GM19397 (cell line): ENCODE results near the gene STK11IP.

Source experiments
- ATAC-seq: cut with Tn5 transposase; IDR thresholded peaks from one replicate; pipeline ENCODE4 v1.9.1; 2021; ENCODE audit warnings: mild to moderate bottlenecking, moderate library complexity; ENCODE audit not compliant: unreplicated experiment

Gene STK11IP

DNA sequence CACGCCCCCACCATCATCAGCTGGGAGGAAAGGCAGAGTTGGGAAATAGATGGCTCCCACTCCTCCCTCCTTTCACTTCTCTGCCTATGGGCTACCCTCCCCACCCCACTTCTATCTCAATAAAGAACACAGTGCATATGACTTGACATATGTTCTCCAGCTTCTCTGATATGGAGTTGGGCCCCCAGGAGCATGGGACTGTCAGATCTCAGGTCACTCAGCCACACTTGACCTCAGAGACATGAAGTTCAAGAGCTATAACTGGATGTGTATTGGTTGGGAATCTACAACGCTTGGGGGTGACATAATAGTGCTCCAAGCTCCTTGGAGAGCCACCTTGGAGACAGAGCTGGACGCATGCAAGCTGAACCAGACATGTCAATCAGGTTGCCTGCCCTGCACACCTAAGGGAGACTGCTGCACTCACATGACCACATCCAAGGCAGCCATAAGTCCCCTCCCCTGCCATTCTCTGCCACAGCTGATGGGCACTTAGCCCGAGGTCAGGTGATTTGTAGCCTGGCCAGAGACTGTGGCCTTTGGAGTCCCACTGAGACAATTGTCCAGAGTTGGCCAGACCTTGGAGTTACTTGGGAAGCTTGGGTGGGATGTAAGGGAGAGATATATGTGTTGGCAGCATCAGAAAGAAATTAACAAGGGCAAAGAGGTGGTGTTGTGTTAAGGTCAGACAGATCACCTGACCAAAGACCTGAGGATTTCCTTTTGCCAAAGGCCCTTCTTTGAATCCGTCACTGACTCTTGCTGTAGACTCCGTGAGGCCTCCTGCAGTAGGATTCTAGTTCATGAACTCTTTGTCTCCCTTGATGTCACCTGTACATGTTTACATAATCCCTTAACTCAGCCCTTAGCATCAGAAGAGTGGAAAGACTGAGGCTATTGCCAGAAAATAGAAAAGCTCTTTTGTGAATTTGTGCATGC, 21.8 kb upstream of the STK11IP start:
- no peak for ATAC-seq

DNA sequence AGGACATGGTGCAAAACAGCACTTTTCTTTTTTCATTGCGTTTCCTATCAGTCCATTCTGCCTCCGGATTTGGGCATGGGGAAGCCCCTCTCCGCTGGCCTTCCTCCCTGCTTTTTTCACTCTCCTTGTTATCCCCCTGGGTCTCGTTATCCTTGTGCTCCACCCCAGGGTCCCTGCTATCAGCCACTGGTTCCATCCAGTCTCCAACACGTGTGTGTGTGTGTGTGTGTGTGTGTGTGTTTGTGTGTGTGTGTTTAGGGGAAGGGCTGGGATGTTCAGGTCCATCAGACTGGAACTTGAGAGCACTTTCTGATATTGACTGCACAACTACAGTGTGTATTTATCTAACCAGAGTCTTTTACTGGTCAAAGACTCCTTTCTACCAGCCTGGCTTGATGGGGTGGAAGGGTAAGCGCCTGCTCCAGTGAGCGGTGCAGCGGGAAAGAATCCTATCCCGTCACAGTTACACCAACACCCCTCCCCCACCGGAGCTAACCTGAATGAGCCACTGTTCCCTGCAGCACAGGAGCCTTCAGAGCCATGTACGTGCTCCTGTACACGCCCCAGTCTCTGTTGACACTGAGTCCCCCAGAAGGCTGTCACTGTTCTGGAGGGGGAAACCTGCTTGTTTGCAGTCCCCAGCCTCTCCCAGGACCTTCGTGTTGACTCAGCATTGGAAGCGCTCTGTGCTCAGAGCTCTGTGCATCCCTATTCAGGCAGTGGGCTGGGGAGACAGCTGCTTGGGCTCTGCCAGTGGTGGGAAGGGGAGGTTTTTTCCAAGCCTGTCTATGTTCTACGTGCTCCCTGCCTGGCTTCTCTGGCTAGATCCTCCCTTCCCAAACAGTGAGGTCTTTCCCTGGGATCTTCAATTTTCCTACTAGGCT, 20.9 kb upstream of the STK11IP start:
- ATAC-seq, result no peak

DNA sequence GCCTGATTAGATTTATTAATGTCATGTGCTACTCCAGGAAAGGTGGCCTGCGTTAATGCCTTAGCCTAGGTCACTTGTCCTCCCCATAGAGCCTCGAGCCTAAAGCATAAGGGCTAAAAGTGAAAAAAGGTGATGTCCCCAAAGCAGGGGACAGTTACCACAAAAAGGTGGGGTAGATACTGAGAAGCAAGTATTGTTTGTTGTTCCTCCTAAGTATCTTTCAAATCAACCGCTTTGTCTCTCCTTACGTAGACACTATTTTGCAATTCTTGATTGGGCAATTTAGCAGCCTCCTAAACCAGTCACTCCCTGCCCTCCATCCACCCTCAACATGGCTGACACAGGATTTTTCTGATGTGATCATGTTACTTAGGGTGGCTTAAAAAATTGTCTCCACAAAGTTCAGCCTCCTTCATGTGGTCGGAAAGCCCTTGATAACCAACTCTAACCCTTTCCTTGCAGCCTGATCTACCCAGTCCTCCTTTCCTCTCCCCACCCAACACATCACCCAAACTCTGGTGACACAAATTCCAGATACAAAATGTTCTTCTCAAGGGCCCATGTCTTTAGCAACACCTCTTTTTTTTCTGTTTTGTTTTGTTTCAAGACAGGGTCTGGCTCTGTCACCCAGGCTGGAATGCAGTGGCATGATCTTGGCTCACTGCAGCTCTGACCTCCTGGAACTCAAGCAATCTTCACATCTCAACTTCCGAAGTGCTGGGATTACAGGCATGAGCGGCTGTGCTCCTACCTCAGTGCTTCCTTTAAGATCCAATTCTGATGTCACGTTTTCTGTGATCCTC, 18.6 kb upstream of the STK11IP start:
- no peak for ATAC-seq

DNA sequence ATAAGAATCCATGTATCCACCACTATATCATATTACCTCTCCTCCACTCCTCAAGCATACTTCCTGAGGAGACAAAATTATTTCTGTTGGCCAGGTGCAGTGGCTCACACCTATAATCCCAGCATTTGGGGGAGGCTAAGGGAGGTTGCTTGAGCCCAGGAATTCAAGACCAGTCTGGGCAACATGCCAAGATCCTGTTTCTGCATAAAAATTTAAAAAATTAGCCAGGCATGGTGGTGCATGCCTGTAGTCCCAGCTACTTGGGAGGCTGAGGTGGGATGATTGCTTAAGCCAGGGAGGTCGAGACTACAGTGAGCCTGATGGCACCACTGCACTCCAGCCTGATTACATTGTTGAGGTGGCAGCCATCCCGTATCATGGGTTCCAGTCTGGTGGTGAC, 16.3 kb upstream of the STK11IP start:
- ATAC-seq, result no peak

DNA sequence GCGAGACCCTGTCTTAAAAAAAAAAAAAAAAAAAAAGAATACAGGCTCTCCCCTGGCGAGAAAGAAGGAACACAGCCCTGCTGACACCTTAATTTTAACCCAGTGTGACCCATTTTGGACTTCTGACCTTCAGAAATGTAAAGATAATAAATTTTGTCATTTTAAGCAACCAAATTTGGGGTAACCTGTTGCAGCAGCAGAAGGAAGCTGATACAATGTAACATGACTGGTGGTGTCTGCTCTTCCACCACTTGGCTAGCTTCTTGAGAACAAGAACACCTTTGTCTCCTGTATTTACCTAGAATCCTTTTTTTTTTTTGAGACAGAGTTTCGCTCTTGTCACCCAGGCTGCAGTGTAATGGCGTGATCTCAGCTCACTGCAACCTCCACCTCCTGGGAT, 6.6 kb upstream of the STK11IP start:
- ATAC-seq, result no peak

DNA sequence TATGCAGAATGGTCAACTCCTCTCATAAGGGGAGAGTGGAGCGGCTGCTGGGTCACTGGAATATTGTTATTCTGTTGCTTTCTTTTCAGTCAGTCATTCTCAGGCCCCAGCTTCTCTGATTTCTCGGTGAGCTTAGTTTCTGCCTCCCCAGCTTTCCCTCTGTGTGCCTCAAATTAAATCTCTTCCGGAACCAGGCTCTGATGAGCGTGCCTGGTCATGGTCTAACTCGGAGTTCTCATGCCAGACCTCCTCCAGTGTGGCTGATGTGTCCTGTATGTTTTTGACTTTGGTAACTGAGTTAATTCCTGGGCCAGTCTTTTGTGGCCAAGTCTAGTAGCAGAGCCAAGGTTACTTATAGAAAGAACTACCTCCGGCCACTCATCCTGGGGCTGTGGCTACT, 4.9 kb upstream of the STK11IP start:
- ATAC-seq, result no peak

DNA sequence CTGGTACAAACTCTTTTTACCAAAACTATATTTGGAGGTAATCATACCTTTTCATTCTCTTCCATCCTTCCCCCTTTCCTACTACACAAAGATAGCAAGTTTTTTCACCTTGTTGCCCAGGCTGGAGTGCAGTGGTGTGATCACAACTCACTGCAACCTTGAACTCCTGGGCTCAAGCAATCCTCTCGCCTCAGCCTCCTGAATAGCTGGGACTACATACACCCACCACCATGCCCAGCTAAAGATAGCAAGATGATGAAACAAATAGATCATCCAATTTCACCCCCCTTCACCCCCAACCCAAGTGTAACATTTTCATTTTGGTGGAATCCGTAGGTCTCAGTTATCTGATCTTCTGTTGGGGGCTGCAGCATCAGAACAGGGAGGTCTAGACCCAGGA, 4.5 kb upstream of the STK11IP start:
- no peak for ATAC-seq

DNA sequence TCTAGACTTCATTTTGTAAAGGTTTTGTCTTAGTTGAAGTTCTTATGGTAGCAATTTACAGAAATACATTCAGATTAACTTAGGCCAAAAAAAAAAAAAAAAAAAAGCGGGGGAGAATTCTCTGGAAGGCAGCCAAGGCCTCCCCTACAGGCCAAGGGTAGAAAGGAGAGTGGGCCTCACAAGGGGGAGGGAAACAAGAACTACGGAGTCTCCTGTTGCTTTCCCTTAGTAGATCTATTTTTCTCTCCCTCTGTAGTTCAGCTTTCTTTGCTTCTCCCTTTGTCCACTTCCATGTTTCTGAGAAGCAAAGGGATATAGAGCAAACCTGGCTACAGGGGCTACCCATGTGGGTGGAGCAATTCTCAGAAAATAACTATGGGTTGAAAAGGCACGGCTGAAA, 2.4 kb upstream of the STK11IP start:
- ATAC-seq, result no peak

DNA sequence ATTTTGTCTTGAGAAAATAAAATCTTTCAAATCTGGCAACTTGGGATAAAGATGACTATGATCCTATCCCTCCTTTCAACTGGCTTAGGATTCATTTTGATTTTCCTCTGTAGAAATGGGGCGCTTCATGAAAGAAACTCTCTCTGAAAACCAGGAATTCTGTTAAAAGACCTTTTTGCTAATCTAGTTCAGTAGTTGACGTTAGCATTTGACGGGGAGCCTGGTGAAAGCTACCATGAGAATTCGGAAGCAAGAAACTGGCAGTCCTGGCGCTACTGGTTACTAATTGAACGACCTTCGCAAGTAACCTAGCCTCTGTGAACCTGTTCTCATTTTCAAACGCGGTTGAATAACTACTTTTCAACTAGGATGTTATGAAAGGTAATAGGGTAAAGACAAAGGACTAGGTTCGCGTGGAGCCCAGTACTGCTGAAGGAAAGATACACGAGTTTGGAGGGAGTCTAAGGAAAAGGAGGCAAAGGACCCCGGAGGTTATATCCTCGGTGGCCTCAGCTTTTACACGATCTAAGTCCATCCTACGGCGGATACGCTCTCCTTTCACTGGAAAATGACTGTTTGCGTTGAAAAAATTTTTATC, 604 bp upstream of the STK11IP start:
- ATAC-seq, result peak; percentile 3

DNA sequence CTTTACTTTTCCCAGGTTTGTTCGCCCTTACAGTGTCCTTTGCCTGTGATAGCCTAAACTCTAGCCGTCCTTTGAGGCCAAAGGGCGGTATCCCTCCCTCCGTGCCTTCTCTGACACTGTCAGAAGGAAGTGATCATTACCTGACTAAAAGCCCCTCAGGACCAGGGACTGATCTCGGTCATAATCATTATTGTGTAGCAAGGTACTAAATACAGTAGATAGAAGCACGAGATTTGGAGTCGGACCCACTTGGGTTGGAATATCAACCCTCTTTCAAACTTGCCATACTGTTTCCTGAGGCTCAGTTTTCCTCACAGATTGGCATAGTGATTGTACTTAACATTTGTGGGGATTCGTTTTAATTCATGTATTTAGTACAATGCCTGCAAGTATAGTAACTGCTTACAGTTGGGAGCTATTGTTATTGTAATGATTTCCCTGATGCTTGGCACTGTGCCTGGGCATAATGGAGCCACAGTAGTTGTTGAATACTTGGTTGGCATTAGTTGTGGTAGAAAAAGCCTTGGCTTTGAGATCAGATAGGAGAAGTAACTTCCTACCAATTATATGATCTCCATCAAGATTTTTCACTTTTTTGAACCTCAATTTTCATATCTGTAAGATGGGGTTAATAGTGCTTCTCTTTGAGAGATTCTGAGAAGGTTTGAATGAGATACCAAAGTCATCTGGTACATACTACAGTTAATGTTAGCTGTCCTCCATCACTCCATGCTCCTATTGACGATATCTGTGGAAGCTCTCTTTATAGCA, 836 bp downstream of the STK11IP start:
- ATAC-seq, result no peak

DNA sequence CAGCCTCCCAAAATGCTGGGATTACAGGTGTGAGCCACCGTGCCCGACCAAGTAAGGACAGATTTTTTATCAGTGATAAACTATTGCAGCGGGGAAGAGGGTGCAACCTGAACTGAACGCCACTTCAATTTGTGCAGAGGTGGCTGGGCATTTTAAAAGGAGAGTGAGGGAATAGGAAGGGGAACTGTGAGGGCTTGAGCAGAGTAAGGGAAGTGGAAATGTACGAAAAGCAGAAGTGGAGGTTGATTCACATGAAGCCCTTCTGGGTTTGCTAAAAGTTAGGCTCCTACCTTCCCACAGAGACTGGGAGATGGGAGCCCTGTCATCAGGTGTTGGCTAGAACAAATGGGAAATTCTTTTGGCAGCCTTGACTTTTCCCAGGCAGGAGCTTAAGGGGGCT, 6.1 kb downstream of the STK11IP start:
- ATAC-seq, result no peak

DNA sequence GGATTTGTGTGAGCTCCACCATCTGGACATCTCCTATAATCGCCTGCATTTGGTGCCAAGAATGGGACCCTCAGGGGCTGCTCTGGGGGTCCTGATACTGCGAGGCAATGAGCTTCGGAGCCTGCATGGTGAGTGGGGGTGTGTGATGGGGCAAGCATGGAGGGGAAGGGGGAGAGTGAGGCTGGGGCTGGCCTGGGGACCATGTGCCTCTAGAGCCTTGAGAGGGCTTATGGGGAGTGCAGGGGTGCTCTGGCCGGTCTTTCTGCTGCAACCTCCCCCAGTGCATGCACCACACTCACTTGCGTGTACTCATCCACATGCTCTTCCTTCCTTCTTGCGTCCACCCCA, 7.9 kb downstream of the STK11IP start:
- no peak for ATAC-seq

DNA sequence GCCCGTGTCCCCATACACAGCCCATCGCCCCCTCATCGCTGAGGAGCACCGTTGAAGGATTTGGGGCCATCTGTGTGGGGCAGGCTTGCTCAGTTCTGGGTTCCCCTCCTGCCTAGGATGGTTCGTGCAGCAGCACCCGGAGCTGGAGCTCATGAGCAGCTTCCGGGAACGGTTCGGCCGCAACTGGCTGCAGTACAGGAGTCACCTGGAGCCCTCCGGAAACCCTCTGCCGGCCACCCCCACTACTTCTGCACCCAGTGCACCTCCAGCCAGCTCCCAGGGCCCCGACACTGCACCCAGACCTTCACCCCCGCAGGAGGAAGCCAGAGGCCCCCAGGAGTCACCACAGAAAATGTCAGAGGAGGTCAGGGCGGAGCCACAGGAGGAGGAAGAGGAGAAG, 10.3 kb downstream of the STK11IP start:
- ATAC-seq, result no peak

DNA sequence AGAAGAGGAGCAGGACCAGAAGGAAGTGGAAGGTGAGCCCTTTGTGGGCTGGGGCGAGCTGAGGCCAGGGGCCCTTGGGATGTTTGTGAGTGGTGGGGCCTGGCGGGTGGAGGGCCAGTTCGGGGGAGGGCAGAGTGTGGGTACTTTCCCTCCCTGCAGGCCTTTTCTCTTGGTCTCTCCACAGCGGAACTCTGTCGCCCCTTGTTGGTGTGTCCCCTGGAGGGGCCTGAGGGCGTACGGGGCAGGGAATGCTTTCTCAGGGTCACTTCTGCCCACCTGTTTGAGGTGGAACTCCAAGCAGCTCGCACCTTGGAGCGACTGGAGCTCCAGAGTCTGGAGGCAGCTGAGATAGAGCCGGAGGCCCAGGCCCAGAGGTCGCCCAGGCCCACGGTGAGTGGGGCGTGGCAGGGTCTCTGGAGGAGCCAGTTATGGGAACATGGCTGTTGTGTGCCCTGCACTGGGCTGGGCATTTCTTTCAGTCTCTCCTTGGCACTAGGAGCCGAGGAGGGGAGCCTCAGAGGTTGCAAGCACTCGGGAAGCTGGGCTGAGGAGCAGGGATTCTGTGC, 10.8 kb downstream of the STK11IP start:
- no peak for ATAC-seq

DNA sequence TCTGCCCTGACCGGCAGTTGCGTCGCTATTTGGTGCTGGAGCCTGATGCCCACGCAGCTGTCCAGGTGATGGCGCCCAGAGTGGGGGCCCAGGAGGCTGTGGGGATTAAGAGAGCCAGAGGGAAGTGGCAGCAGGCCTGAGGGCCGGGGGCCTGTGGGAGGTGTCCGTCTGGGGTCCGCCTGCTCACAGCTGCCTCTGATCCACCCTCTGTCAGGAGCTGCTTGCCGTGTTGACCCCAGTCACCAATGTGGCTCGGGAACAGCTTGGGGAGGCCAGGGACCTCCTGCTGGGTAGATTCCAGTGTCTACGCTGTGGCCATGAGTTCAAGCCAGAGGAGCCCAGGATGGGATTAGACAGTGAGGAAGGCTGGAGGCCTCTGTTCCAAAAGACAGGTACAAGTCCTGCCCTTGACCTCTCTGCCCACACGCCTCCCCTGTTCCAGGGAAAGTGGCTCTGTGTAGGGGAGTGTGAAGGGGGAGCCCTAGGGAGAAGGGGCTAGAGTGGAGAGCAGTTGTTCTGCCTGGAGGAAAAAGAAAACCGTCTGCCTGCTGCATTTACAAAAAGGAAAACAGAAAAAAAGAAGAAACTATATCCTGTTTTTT, 11.6 kb downstream of the STK11IP start:
- no peak for ATAC-seq

DNA sequence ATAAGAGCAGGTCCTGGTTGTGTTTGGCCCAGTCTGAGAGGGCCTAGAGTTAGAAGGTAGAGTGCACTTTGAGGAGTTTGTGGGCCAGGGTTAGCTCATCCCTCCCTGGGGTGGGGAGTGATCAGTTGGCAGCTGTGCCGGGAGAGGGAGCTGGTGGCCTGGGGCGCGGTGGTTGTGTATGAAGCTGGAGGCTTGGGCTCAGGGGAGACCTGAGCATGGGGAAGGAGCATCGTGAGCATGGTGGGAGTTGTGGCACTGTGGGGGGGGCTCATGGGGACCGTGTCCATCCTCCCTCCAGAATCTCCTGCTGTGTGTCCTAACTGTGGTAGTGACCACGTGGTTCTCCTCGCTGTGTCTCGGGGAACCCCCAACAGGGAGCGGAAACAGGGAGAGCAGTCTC, 13.6 kb downstream of the STK11IP start:
- no peak for ATAC-seq

DNA sequence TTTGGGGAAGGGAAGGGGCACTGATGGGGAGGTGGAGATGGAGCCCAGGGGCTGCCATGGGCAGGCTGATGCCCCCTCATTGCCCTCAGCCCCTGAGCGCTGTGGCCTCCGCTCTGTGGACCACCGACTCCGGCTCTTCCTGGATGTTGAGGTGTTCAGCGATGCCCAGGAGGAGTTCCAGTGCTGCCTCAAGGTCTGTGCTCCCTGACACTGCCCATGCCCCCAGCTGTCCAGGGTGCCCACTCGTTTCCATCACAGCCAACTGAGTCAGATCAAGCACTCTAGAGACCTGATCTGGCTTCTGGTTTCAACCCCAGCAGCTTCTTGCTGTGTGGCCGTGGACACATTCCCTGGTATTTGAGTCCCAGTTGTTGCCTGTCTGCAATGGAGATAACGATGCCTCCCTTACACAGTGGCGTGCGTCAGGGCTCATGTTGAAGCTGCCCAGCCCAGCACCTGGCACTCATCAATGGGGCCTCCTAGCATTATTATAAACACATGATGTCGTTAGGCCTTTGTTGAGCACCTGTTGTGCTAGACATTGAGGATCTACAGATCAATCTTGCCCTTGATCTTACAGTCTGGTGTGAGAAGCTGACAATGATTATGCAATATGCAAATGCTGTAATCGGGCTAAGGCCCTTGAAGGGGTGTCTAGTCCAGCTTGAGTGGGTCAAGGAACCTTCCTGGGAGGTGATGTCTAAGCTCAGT, 14.4 kb downstream of the STK11IP start:
- ATAC-seq, result no peak

DNA sequence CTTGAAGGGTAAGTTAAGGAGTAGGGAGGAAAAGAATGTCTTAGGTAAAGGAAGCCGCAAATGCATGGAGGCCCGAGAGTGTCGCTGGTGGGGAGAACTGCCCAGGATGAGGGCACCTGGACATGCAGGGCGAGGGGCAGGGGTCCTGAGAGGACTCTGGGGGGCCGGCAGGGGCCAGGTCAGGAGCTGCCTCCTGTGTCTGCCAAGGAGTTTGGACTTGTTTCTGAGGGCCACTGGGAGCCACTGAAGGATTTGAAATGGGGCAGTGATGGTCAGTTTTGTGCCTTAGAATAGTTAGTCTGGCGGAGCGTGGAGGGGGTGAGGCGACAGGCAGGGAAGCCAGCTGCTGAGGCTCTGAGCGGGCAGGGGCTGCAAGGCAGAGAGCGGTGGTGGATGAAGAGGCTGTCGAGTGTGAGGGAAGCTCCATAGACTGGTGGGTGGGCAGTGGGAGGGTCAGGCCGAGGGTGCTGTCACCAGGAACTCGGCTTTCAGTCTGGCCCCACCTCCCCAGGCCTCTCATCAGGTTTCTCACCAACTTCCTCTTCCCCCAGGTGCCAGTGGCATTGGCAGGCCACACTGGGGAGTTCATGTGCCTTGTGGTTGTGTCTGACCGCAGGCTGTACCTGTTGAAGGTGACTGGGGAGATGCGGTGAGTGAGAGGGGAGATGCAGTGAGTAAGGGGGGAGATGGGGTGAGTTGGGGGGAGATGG, 15.1 kb downstream of the STK11IP start:
- ATAC-seq, result no peak
